HG03159 (cell line): Measurements from ENCODE around the gene TEX29.

Experiments
- ATAC-seq: cut with Tn5 transposase; IDR thresholded peaks from one replicate; pipeline ENCODE4 v1.9.1; 2021; ENCODE audit warnings: mild to moderate bottlenecking, moderate library complexity; ENCODE audit not compliant: unreplicated experiment

Gene TEX29

GRCh38 chr13:111389621-111390521 is 69.4 kb downstream of the TEX29 start:
- no peak for ATAC-seq

- no peak for ATAC-seq
Observed at GRCh38 chr13:111390522-111391270, 70.3 kb downstream of the TEX29 start.

DNA sequence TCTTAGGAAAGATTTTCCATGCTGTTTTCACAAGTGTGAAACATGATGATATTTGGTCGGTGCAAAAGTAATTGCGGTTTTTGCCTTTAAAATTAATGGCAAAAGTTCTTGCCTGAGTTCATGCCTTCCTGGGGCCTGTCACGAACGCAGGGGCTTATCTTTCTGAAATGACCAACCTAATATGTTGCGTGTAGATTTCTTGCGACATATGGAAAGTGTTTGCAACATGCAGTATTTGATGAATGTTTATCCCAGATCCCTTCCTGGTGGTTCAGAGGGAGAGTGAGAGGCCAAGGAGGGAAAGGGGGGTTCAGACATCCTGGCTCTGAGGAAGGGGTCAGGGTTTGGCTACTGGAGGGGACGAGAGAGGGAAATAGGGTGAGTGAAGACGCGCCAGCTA is 72.0 kb downstream of the TEX29 start:
- ATAC-seq = no peak

GRCh38 chr13:111393221-111393790 is 72.9 kb downstream of the TEX29 start:
- no peak for ATAC-seq
